Right atrium auricular region (tissue), 2 donors: ENCODE data around the gene UQCC5. TPM values are rescaled to one million over a fixed set of nuclear protein-coding genes. Genes with fewer than 3 reads are reported as not detected.

Experiments used
- DNase-seq: peaks from one replicate; pipeline ENCODE4 v3.0.0-alpha.2; 2019; ENCODE audit warnings: low spot score
- H3K27ac ChIP-seq, 2 donors: fragments of 200-600 bp; sonication (generic); 1 replicate in 1 of 2; 2 replicates in 1 of 2; pipeline ENCODE4 v1.5.1; 2016 to 2019
- H3K27me3 ChIP-seq, 2 donors: fragments of 200-600 bp; sonication (generic); one replicate each; pipeline versions ENCODE4 v1.5.1 to v1.6.0; 2017 to 2019
- H3K36me3 ChIP-seq: fragments of 200-600 bp; sonication (generic); one replicate; pipeline ENCODE4 v1.5.1; 2016
- H3K4me1 ChIP-seq, 2 donors: fragments of 200-600 bp; sonication (generic); one replicate each; pipeline versions ENCODE4 v1.5.1 to v1.6.0; 2017 to 2019
- H3K4me3 ChIP-seq, 2 donors: fragments of 200-600 bp; sonication (generic); 1 replicate in 1 of 2; 2 replicates in 1 of 2; pipeline ENCODE4 v1.5.1; 2017 to 2019; ENCODE audit warnings: mild to moderate bottlenecking in 1 of 2, moderate library complexity in 1 of 2
- H3K9me3 ChIP-seq, 2 donors: fragments of 200-600 bp; sonication (generic); one replicate each; pipeline ENCODE4 v1.5.1; 2019
- total RNA-seq, 2 donors: library from RNA; depleted of rRNA; stranded (reverse); fragments of >200 nt; gene quantifications; one replicate each; pipeline ENCODE4 v1.1.0, GENCODE V29; 2016
- TF ChIP-seq, protein P1 (sequence below), 2 donors: fragments of 200-600 bp; sonication (generic); IDR thresholded peaks; one replicate each; pipeline ENCODE4 v1.5.1; 2019; ENCODE audit warnings: antibody characterized with exemption in 2 of 2

UQCC5 gene
- total RNA-seq, 2 donors from 2014 or later: 1.2 to 3.1 TPM

DNA sequence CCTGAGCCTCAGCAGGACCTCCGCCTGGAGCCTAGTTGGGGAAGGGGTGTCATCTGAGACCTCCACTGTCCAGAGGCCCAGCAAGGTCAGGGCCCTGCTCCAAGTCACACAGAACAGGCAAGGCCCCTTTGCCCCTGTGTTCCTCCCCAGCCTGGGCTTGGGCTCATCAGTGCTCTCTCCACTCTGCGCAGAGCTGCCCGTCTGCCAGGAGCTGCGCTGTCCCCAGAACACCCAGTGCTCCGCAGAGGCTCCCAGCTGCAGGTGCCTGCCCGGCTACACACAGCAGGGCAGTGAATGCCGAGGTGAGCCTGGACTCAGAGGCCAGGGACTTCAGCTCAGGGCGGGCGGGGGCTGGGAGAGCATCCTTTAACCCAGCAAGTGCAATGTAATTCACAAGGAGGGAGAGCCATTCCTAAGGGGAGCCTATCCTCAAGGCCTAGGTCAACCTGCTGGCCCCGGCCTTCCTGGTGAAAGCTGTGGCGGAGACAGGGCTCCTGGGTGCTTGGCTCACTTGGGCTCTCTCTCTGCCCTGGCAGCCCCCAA, 33.5 kb upstream of the UQCC5 start:
- H3K36me3 ChIP-seq: no peaks in the 10 kb centered on the region
- H3K27me3 ChIP-seq: no peaks in the 10 kb centered on the region
- H3K27ac ChIP-seq: no peak overlapping the region
- DNase-seq: no peak
- H3K4me1 ChIP-seq: no peaks in the 10 kb centered on the region
- H3K4me3 ChIP-seq: no peak overlapping the region
- TF ChIP-seq, protein P1, sequence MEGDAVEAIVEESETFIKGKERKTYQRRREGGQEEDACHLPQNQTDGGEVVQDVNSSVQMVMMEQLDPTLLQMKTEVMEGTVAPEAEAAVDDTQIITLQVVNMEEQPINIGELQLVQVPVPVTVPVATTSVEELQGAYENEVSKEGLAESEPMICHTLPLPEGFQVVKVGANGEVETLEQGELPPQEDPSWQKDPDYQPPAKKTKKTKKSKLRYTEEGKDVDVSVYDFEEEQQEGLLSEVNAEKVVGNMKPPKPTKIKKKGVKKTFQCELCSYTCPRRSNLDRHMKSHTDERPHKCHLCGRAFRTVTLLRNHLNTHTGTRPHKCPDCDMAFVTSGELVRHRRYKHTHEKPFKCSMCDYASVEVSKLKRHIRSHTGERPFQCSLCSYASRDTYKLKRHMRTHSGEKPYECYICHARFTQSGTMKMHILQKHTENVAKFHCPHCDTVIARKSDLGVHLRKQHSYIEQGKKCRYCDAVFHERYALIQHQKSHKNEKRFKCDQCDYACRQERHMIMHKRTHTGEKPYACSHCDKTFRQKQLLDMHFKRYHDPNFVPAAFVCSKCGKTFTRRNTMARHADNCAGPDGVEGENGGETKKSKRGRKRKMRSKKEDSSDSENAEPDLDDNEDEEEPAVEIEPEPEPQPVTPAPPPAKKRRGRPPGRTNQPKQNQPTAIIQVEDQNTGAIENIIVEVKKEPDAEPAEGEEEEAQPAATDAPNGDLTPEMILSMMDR (IDR thresholded peaks at IDR 0.05): no peak
- no peaks in the 10 kb centered on the region for H3K9me3 ChIP-seq

DNA sequence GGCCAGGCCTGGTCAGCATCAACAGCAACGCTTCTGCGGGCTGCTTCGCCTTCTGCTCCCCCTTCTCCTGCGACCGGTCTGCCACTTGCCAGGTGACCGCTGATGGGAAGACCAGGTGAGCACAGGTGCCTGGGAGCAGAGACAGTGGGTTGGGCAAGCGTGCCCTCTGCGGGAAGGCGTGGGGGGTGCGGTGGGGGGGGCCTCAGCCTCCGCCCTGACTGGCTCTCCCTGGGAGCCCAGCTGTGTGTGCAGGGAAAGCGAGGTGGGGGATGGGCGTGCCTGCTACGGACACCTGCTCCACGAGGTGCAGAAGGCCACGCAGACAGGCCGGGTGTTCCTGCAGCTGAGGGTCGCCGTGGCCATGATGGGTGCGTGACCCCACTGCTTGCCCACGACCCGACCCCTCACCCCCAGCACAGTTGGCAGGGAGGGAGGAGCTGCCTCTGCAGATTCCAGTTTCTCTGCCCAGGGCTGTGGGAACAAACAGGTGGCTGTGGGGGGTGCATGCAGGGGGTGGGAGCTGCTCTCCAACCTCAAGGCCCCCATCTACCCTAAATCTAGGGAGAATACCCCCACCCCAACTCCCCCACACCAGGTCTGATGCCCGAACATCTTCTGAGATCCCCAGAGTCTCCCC, 32.5 kb upstream of the UQCC5 start:
- no peak for DNase-seq
- no peak overlapping the region for H3K4me3 ChIP-seq
- no peak overlapping the region for H3K27ac ChIP-seq
- no peaks in the 10 kb centered on the region for H3K36me3 ChIP-seq
- no peaks in the 10 kb centered on the region for H3K9me3 ChIP-seq
- H3K4me1 ChIP-seq: no peaks in the 10 kb centered on the region
- H3K27me3 ChIP-seq: no peaks in the 10 kb centered on the region
- TF ChIP-seq, protein P1 (IDR thresholded peaks at IDR 0.05): no peak

DNA sequence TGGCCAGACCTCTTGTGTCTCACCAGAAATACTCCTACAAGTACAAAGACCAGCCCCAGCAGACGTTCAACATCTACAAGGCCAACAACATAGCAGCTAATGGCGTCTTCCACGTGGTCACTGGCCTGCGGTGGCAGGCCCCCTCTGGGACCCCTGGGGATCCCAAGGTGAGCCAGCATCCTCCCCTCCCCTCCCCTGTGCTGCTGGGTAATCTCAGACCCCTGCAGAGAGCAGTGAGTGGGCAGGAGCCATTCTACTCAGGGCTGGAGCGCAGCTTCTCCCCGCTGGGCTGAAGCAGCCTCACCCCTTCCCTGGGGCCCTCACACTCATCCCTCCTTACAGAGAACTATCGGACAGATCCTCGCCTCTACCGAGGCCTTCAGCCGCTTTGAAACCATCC, 31.4 kb upstream of the UQCC5 start:
- no peaks in the 10 kb centered on the region for H3K36me3 ChIP-seq
- TF ChIP-seq, protein P1 (IDR thresholded peaks at IDR 0.05): no peak
- no peaks in the 10 kb centered on the region for H3K27me3 ChIP-seq
- no peak overlapping the region for H3K4me3 ChIP-seq
- no peaks in the 10 kb centered on the region for H3K9me3 ChIP-seq
- no peaks in the 10 kb centered on the region for H3K4me1 ChIP-seq
- DNase-seq: no peak
- H3K27ac ChIP-seq: no peak overlapping the region

DNA sequence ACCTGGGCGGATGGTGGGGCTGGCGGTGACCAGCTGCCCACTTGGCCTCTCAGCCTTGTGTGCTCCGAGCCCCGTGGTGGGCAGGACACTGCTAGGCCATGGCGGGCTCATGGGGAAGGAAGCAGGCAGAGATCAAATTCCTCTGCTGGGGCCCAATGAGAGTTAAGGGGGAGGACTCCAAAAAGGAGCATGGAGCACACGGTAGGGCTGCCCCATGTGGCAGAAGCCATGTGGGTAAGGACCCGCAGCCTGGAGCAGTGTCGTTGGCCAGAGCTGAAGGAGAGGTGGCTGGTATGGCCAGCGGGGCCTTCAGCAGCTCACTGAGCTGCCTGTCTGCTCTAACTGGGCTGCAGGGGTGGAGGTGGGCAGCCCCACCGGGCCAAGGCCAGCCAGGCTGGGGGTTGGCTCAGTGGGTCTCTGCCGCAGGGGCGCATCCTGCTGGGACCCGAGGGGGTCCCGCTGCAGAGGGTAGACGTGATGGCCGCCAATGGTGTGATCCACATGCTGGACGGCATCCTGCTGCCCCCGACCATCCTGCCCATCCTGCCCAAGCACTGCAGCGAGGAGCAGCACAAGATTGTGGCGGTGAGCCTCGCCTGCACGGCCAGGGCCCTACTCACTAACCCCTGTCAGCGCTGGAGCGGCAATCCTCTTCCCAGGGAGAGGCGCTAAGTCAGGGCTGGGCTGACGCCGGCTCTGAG, 30.0 kb upstream of the UQCC5 start:
- no peak for DNase-seq
- Histone ChIP-seq H3K27me3 (no peaks in the 10 kb centered on the region), H3K4me1 (no peaks in the 10 kb centered on the region), H3K9me3 (no peaks in the 10 kb centered on the region), H3K4me3 (no peak overlapping the region), H3K36me3 (no peaks in the 10 kb centered on the region), H3K27ac (no peak overlapping the region)
- TF ChIP-seq, protein P1 (IDR thresholded peaks at IDR 0.05): no peak

DNA sequence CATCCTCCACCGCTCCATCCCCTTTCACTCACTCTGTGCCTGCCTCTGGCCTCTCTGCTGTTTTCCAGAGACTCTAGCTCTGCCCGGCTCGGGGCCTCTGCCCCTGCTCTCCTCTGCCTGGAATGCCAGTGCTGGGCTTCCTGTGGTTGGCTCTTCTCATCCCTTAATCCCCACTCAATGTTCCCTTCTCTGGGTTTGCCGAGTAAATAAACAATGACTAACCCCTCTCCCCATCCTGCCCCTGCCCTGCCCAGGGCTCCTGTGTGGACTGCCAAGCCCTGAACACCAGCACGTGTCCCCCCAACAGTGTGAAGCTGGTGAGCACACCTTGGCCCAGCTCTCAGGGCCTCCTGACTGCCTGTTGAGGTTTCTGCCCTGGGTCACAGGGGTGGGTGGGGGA, 29.0 kb upstream of the UQCC5 start:
- TF ChIP-seq, protein P1 (IDR thresholded peaks at IDR 0.05): no peak

More for the DNA sequence above, 29.0 kb upstream of the UQCC5 start:
- H3K4me3 ChIP-seq: no peak overlapping the region
- no peak overlapping the region for H3K27ac ChIP-seq
- no peak for DNase-seq
- H3K27me3 ChIP-seq: no peaks in the 10 kb centered on the region
- H3K9me3 ChIP-seq: no peaks in the 10 kb centered on the region
- no peaks in the 10 kb centered on the region for H3K4me1 ChIP-seq
- H3K36me3 ChIP-seq: no peaks in the 10 kb centered on the region
